Mesendoderm (in vitro differentiated cells): Measurements from ENCODE around the gene PRKAR1B.
A peak's percentile ranks its signal among the peaks of the same experiment; 100 is the strongest.

Source experiments
- DNase-seq: peaks from one replicate; pipeline ENCODE4 v3.0.0; 2013
- H2AK5ac ChIP-seq: 2 replicates; pipeline ENCODE4 v1.6.1; 2013; ENCODE audit warnings: low read length, inconsistent platforms
- H2BK120ac ChIP-seq: 2 replicates; pipeline ENCODE4 v1.6.1; 2013; ENCODE audit warnings: low read depth, mild to moderate bottlenecking, low read length, moderate library complexity, mixed read lengths
- H2BK15ac ChIP-seq: replicated peaks from 2 replicates; pipeline ENCODE4 v1.6.1; 2013; ENCODE audit warnings: low read depth, mild to moderate bottlenecking, moderate library complexity
- H2BK5ac ChIP-seq: 2 replicates; pipeline ENCODE4 v1.6.1; 2013; ENCODE audit warnings: low read length, inconsistent platforms
- H3K18ac ChIP-seq: 2 replicates; pipeline ENCODE4 v1.6.1; 2013; ENCODE audit warnings: mild to moderate bottlenecking, low read length, mixed read lengths
- H3K23ac ChIP-seq: one replicate; pipeline ENCODE4 v1.6.1; 2013; ENCODE audit warnings: low read length
- H3K27ac ChIP-seq: 2 replicates; pipeline ENCODE4 v1.5.1; 2013; ENCODE audit warnings: low read depth, mild to moderate bottlenecking, inconsistent platforms, low read length, moderate library complexity
- H3K27me3 ChIP-seq: 2 replicates; pipeline ENCODE4 v1.6.1; 2013; ENCODE audit warnings: low read length, control low read depth, mild to moderate bottlenecking, inconsistent platforms; ENCODE audit not compliant: insufficient read depth, poor library complexity
- H3K36me3 ChIP-seq: 2 replicates; pipeline ENCODE4 v1.6.1; 2013; ENCODE audit warnings: low read length, inconsistent platforms; ENCODE audit not compliant: control insufficient read depth, insufficient read depth
- H3K4ac ChIP-seq: one replicate; pipeline ENCODE4 v1.6.1; 2013; ENCODE audit warnings: low read depth, mild to moderate bottlenecking, low read length, moderate library complexity
- H3K4me1 ChIP-seq: 2 replicates; pipeline ENCODE4 v1.6.1; 2013; ENCODE audit warnings: low read depth, low read length, inconsistent platforms; ENCODE audit not compliant: control insufficient read depth
- H3K4me2 ChIP-seq: 2 replicates; pipeline ENCODE4 v1.6.1; 2013; ENCODE audit warnings: low read length
- H3K4me3 ChIP-seq: 2 replicates; pipeline ENCODE4 v1.5.1; 2013; ENCODE audit warnings: mild to moderate bottlenecking, low read length
- H3K56ac ChIP-seq: one replicate; pipeline ENCODE4 v1.6.1; 2013; ENCODE audit warnings: low read length
- H3K79me1 ChIP-seq: 2 replicates; pipeline ENCODE4 v1.6.1; 2013; ENCODE audit warnings: low read length, inconsistent platforms
- H3K79me2 ChIP-seq: 2 replicates; pipeline ENCODE4 v1.6.1; 2013; ENCODE audit warnings: mild to moderate bottlenecking, low read length; ENCODE audit not compliant: control insufficient read depth, insufficient read depth
- H3K9ac ChIP-seq: 2 replicates; pipeline ENCODE4 v1.6.1; 2013; ENCODE audit warnings: low read length, inconsistent platforms
- H4K5ac ChIP-seq: one replicate; pipeline ENCODE4 v1.6.1; 2013; ENCODE audit warnings: low read length
- H4K8ac ChIP-seq: one replicate; pipeline ENCODE4 v1.6.1; 2013; ENCODE audit warnings: low read depth, mild to moderate bottlenecking, control low read depth, low read length, moderate library complexity
- WGBS: extraction: QIAGEN DNeasy Blood & Tissue Kit; methylation state at CpG from one replicate; pipeline ENCODE4 v1.1.7; 2013; ENCODE audit warnings: low lambda C conversion rate, missing lambda C conversion rate; ENCODE audit not compliant: insufficient coverage; ENCODE audit errors: extremely low coverage; 5-methylcytosine and 5-hydroxymethylcytosine counted together

The PRKAR1B gene

GRCh38 chr7:582081-582835 lies 144.8 kb downstream of the PRKAR1B start:
- no peak overlapping the region for H2BK5ac ChIP-seq
- H3K9ac ChIP-seq: no peak overlapping the region
- H2BK15ac ChIP-seq: no peak overlapping the region
- DNase-seq: no peak
- H3K56ac ChIP-seq: no peak overlapping the region
- no peak overlapping the region for H2AK5ac ChIP-seq
- H3K4ac ChIP-seq: no peak overlapping the region
- no peak overlapping the region for H3K18ac ChIP-seq
- peaks cover 2% of the 10 kb centered on the region for H3K36me3 ChIP-seq
- H3K23ac ChIP-seq: no peak overlapping the region
- WGBS: no CpG with 5 or more reads among the region's 43 CpGs
- H3K79me1 ChIP-seq: no peaks in the 10 kb centered on the region
- H3K4me3 ChIP-seq: no peak overlapping the region
- H3K27ac ChIP-seq: no peak overlapping the region
- H2BK120ac ChIP-seq: no peak overlapping the region
- no peaks in the 10 kb centered on the region for H3K27me3 ChIP-seq
- no peak overlapping the region for H4K8ac ChIP-seq
- no peak overlapping the region for H4K5ac ChIP-seq
- no peaks in the 10 kb centered on the region for H3K79me2 ChIP-seq
- no peak overlapping the region for H3K4me2 ChIP-seq
- no peaks in the 10 kb centered on the region for H3K4me1 ChIP-seq

GRCh38 chr7:578386-578785 lies 148.7 kb downstream of the PRKAR1B start:
- Histone ChIP-seq H3K27me3 (no peaks in the 10 kb centered on the region), H3K18ac (no peak overlapping the region), H2BK15ac (no peak overlapping the region), H3K36me3 (peaks cover 2% of the 10 kb centered on the region), H3K4me1 (no peaks in the 10 kb centered on the region), H4K5ac (no peak overlapping the region), H3K79me2 (no peaks in the 10 kb centered on the region), H4K8ac (no peak overlapping the region), H3K23ac (no peak overlapping the region), H2BK120ac (no peak overlapping the region), H2BK5ac (no peak overlapping the region), H3K4ac (no peak overlapping the region), H3K27ac (no peak overlapping the region), H3K9ac (no peak overlapping the region), H3K4me3 (no peak overlapping the region), H3K79me1 (no peaks in the 10 kb centered on the region), H3K56ac (no peak overlapping the region), H3K4me2 (no peak overlapping the region), H2AK5ac (no peak overlapping the region)
- DNase-seq: no peak
- no CpG with 5 or more reads among the region's 16 CpGs for WGBS

GRCh38 chr7:577741-578370 lies 149.2 kb downstream of the PRKAR1B start:
- H3K4me1 ChIP-seq: no peaks in the 10 kb centered on the region
- no peaks in the 10 kb centered on the region for H3K27me3 ChIP-seq
- no CpG with 5 or more reads among the region's 30 CpGs for WGBS
- no peak overlapping the region for H4K8ac ChIP-seq
- no peaks in the 10 kb centered on the region for H3K79me2 ChIP-seq
- H2BK5ac ChIP-seq: no peak overlapping the region
- H3K79me1 ChIP-seq: no peaks in the 10 kb centered on the region
- H3K4me2 ChIP-seq: no peak overlapping the region
- H3K18ac ChIP-seq: no peak overlapping the region
- no peak overlapping the region for H3K9ac ChIP-seq
- no peak overlapping the region for H2AK5ac ChIP-seq
- no peak overlapping the region for H3K4me3 ChIP-seq
- H4K5ac ChIP-seq: no peak overlapping the region
- DNase-seq: peak; percentile 36
- no peak overlapping the region for H2BK120ac ChIP-seq
- no peak overlapping the region for H3K56ac ChIP-seq
- no peak overlapping the region for H3K23ac ChIP-seq
- no peak overlapping the region for H2BK15ac ChIP-seq
- H3K4ac ChIP-seq: no peak overlapping the region
- H3K27ac ChIP-seq: no peak overlapping the region
- no peaks in the 10 kb centered on the region for H3K36me3 ChIP-seq

DNA sequence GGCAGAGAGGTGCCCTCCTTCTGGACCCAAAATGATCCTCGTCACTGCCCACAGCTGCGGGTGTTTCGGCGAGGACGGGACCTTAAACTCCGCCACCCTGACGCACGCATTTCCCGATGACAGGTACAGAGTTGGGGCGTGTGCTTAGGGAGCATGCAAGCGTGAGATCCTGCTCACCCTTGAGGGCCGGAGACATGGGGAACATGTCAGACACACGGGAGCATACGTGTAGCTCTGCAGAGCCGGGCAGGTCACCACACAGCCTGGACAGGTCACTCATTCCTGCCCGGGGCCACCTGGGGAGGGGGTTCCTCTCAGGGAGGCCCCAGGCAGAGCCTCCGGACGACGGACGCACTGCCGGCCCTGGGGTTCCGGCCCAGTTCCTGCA lies 149.8 kb downstream of the PRKAR1B start:
- Histone ChIP-seq H2BK120ac (no peak overlapping the region), H3K79me2 (no peaks in the 10 kb centered on the region), H3K9ac (no peak overlapping the region), H2BK5ac (no peak overlapping the region), H3K56ac (no peak overlapping the region), H2AK5ac (no peak overlapping the region), H3K23ac (no peak overlapping the region), H3K4me1 (no peaks in the 10 kb centered on the region), H3K27ac (no peak overlapping the region), H3K4me3 (no peak overlapping the region), H3K18ac (no peak overlapping the region), H3K27me3 (no peaks in the 10 kb centered on the region), H2BK15ac (no peak overlapping the region), H3K4ac (no peak overlapping the region), H3K4me2 (no peak overlapping the region), H4K8ac (no peak overlapping the region), H4K5ac (no peak overlapping the region), H3K79me1 (no peaks in the 10 kb centered on the region), H3K36me3 (no peaks in the 10 kb centered on the region)
- no CpG with 5 or more reads among the region's 22 CpGs for WGBS
- DNase-seq: no peak

DNA sequence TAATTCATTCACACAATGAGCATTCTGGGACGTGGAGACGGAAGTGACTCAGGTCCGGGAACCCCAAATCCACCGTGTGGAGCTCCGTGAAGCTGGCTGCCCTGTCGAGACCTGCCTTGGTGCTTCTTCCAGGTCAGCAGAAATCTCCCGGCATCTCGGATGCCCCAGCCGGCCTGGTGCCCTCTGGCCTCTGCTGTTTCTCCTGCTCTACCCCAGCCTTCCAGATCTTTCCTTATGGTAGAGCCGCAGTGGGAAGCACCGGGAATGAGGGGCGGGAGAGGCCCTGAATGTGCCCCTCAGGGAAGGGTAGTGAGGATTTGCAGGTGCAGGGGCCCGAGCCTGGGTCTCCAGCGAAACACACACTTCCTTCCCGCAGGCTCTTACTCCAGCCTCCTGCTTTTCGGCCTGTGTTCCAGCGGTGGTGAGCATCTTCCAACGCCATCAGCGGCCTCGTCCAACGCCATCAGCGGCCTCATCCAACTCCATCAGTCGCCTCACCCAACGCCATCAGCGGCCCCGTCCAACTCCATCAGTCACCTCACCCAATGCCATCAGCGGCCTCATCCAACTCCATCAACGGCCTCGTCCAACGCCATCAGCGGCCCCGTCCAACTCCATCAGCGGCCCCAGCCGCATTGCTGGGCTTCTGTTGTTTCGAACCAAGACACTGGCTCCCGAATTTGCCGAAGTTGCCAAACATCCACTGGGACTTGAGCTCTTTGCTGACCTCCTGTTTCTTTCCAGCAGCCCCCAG lies 150.4 kb downstream of the PRKAR1B start:
- no peaks in the 10 kb centered on the region for H3K79me2 ChIP-seq
- H3K36me3 ChIP-seq: no peaks in the 10 kb centered on the region
- H2BK15ac ChIP-seq: no peak overlapping the region
- H3K4me3 ChIP-seq: no peak overlapping the region
- no peak overlapping the region for H3K23ac ChIP-seq
- no peak overlapping the region for H2BK5ac ChIP-seq
- no CpG with 5 or more reads among the region's 37 CpGs for WGBS
- no peaks in the 10 kb centered on the region for H3K4me1 ChIP-seq
- no peak overlapping the region for H2BK120ac ChIP-seq
- H4K8ac ChIP-seq: no peak overlapping the region
- H3K4me2 ChIP-seq: no peak overlapping the region
- DNase-seq: no peak
- no peaks in the 10 kb centered on the region for H3K79me1 ChIP-seq
- no peak overlapping the region for H3K4ac ChIP-seq
- H3K27me3 ChIP-seq: no peaks in the 10 kb centered on the region
- H3K18ac ChIP-seq: no peak overlapping the region
- no peak overlapping the region for H3K27ac ChIP-seq
- no peak overlapping the region for H4K5ac ChIP-seq
- no peak overlapping the region for H2AK5ac ChIP-seq
- no peak overlapping the region for H3K56ac ChIP-seq
- no peak overlapping the region for H3K9ac ChIP-seq
